ENCODE results near the gene NPRL2.

DNA sequence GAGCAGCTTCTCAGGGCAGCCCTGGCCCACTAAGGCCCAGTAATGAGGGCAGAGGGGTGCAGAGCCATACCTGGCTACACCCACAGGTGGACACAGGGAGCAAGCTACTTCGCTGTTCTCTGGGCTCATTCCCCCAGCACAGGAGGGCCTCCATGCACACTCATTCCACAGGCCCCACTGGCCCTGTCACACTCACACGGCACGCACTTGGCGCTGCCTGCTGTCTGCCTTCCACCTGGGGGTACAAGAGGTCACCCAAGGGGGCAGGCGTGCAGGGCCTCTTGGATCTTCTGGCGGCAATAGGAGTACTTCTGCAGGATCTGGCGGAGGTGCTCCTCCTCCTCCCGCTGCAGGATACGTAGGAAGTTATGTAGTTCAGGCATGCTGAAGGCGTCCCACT lies 20.2 kb downstream of the NPRL2 start:
- TF ChIP-seq, protein P1, sequence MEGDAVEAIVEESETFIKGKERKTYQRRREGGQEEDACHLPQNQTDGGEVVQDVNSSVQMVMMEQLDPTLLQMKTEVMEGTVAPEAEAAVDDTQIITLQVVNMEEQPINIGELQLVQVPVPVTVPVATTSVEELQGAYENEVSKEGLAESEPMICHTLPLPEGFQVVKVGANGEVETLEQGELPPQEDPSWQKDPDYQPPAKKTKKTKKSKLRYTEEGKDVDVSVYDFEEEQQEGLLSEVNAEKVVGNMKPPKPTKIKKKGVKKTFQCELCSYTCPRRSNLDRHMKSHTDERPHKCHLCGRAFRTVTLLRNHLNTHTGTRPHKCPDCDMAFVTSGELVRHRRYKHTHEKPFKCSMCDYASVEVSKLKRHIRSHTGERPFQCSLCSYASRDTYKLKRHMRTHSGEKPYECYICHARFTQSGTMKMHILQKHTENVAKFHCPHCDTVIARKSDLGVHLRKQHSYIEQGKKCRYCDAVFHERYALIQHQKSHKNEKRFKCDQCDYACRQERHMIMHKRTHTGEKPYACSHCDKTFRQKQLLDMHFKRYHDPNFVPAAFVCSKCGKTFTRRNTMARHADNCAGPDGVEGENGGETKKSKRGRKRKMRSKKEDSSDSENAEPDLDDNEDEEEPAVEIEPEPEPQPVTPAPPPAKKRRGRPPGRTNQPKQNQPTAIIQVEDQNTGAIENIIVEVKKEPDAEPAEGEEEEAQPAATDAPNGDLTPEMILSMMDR (conservative IDR thresholded peaks at IDR 0.05; ENCODE audit: low read length): no peak
- TF ChIP-seq EZH2phosphoT487 (IDR thresholded peaks at IDR 0.05; ENCODE audit: borderline replicate concordance, low read depth, low read length): no peak
